Uterus (tissue), 2 donors: Measurements from ENCODE around the gene MCU.

Source experiments
- CTCF ChIP-seq, 4 experiments: fragments of 200-600 bp in 2 of 4; fragments of 450-650 bp in 2 of 4; sonication (generic) in 2 of 4; IDR thresholded peaks; one replicate each; pipeline ENCODE4 v1.5.1; 2016 to 2019; ENCODE audit warnings: antibody characterized with exemption in 4 of 4, mild to moderate bottlenecking in 2 of 4, moderate library complexity in 1 of 4
- POLR2A ChIP-seq, 2 donors: fragments of 450-650 bp; IDR thresholded peaks; one replicate each; pipeline ENCODE4 v1.6.1; 2016; ENCODE audit warnings: antibody characterized with exemption in 2 of 2, mild to moderate bottlenecking in 1 of 2, moderate library complexity in 1 of 2

- no peak for TF ChIP-seq POLR2A (IDR thresholded peaks at IDR 0.05)
- TF ChIP-seq CTCF (IDR thresholded peaks at IDR 0.05), result no peak
These were observed 116.1 kb downstream of the MCU start for GRCh38 chr10:72808001-72808400.
